Measurements from ENCODE around the gene DNAJC5.

The DNAJC5 gene

DNA sequence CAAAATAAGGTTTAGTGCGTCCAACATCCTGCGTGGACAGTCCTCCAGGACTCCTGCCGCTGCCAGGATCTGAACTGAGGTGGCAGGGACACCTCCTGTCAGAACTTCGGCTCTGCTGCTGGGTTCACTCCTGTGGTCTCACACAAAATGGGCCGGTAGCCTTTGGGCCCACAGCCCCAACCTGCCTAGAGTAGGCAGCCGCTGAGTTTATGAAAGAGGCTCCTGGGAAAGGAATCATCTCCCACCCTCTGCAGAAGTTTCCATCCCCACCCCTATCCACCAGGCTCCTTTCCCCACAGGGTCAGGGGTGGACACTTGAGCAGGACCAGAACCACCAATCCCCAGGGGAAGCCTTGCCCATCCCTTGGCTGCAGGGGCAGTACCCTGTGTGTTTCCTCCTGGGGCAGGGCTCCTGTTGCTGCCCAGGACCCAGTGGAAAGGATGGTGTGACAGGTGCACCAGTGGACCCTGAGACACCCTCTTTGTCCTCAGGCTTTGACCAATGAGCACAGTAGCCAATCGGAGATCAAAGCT, 35.7 kb upstream of the DNAJC5 start (continued):
- TF ChIP-seq PATZ1 (CRISPR knock-in tag; IDR thresholded peaks at IDR 0.05; ENCODE audit: borderline replicate concordance) = no peak
- TF ChIP-seq ZFP30 (CRISPR knock-in tag; IDR thresholded peaks at IDR 0.05) = no peak

- no peak for ATAC-seq
- TF ChIP-seq SNAI2 (CRISPR knock-in tag; IDR thresholded peaks at IDR 0.05) (no peak), TOX (CRISPR knock-in tag; IDR thresholded peaks at IDR 0.05; ENCODE audit: borderline replicate concordance) (no peak), ZC3H10 (CRISPR knock-in tag; IDR thresholded peaks at IDR 0.05) (no peak), GLIS3 (CRISPR knock-in tag; IDR thresholded peaks at IDR 0.05) (no peak), ARNTL (CRISPR knock-in tag; IDR thresholded peaks at IDR 0.05; ENCODE audit: borderline replicate concordance, low read depth) (no peak), POU6F1 (CRISPR knock-in tag; IDR thresholded peaks at IDR 0.05; ENCODE audit: borderline replicate concordance, low read depth) (no peak), TCF4 (CRISPR knock-in tag; IDR thresholded peaks at IDR 0.05; ENCODE audit: borderline replicate concordance) (no peak), ZFP3 (CRISPR knock-in tag; IDR thresholded peaks at IDR 0.05) (no peak), BACH2 (CRISPR knock-in tag; IDR thresholded peaks at IDR 0.05; ENCODE audit: borderline replicate concordance) (no peak), PATZ1 (CRISPR knock-in tag; IDR thresholded peaks at IDR 0.05; ENCODE audit: borderline replicate concordance) (no peak), CSRNP3 (CRISPR knock-in tag; IDR thresholded peaks at IDR 0.05) (no peak), OSR1 (CRISPR knock-in tag; IDR thresholded peaks at IDR 0.05) (no peak), TSHZ2 (CRISPR knock-in tag; IDR thresholded peaks at IDR 0.05) (no peak)
Measured at GRCh38 chr20:63860325-63861051, 34.4 kb upstream of the DNAJC5 start.

DNA sequence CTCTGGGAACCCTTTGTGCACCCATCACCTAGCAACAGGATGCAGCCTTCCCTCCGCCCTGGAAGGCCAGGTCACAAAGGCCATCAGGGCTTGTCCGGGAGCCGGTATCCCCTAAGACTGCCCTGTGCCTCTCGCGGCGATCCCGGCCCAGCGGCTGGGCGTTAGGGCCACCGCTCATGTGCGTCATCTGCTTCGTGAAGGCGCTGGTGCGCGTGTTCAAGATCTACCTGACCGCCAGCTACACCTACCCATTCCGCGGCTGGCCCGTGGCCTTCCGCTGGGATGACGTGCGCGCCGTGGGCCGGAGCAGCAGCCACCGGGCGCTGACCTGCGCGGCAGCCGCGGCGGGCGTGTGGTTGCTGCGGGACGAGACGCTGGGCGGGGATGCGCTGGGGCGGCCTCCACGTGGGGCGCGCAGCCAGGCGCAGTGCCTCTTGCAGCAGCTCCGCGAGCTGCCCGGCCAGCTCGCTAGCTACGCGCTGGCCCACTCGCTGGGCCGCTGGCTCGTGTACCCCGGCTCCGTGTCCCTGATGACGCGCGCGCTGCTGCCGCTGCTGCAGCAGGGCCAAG, 33.5 kb upstream of the DNAJC5 start, which contains the start of gene ABHD16B:
ABHD16B (plus strand) TSS at position 134 of the 570 bp plus-strand sequence; CDS start at position 177, 43 bp downstream.
- no peak for ATAC-seq
- TF ChIP-seq ARNTL (CRISPR knock-in tag; IDR thresholded peaks at IDR 0.05; ENCODE audit: borderline replicate concordance, low read depth) = no peak
- no peak for TF ChIP-seq CSDC2 (CRISPR knock-in tag; IDR thresholded peaks at IDR 0.05)
- TF ChIP-seq RARB (CRISPR knock-in tag; IDR thresholded peaks at IDR 0.05) = no peak
- TF ChIP-seq TOX (CRISPR knock-in tag; IDR thresholded peaks at IDR 0.05; ENCODE audit: borderline replicate concordance) = no peak
- TF ChIP-seq PATZ1 (CRISPR knock-in tag; IDR thresholded peaks at IDR 0.05; ENCODE audit: borderline replicate concordance) = no peak
- TF ChIP-seq TSHZ2 (CRISPR knock-in tag; IDR thresholded peaks at IDR 0.05) = no peak
- no peak for TF ChIP-seq ISL1 (CRISPR knock-in tag; IDR thresholded peaks at IDR 0.05)
- TF ChIP-seq ZNF565 (CRISPR knock-in tag; conservative IDR thresholded peaks at IDR 0.05; ENCODE audit: low read depth) = no peak
- no peak for TF ChIP-seq GLIS3 (CRISPR knock-in tag; IDR thresholded peaks at IDR 0.05)
- TF ChIP-seq ESRRG (CRISPR knock-in tag; IDR thresholded peaks at IDR 0.05) = no peak
- no peak for TF ChIP-seq CREB5 (CRISPR knock-in tag; IDR thresholded peaks at IDR 0.05; ENCODE audit: low read depth)

Measured in SK-N-SH treated with all-trans-retinoic acid at 6 μM for 48 hours (cell line).